NCI-H460 (cell line): ENCODE data around the gene F11R. TPM values are rescaled to one million over a fixed set of nuclear protein-coding genes. Genes with fewer than 3 reads are reported as not detected.
"Not testable (repeated sequence)": the region's sequence is repeated elsewhere in the genome, so short reads cannot be mapped to it uniquely, and the experiment has no call there.

Experiments used
- DNase-seq: peaks from one replicate; pipeline ENCODE4 v3.0.0-alpha.2; 2016; ENCODE audit warnings: low read depth; ENCODE audit errors: extremely low read depth
- total RNA-seq: library from RNA; depleted of rRNA; stranded (reverse); fragments of >200 nt; shearing (Covaris generic); gene quantifications from 2 replicates; pipeline ENCODE4 v1.2.3, GENCODE V29; 2014

The F11R gene
- total RNA-seq, 1 experiment from 2014 or later: 23.7 TPM

GRCh38 chr1:161044908-161045735 is 24.2 kb upstream of the F11R start:
- DNase-seq: peak; percentile 55

GRCh38 chr1:161044535-161044907 is 23.6 kb upstream of the F11R start:
- DNase-seq: no peak

GRCh38 chr1:161039546-161039945 is 18.6 kb upstream of the F11R start:
- no peak for DNase-seq

GRCh38 chr1:161039154-161039545 is 18.2 kb upstream of the F11R start:
- no peak for DNase-seq

- no peak for DNase-seq
Observed at GRCh38 chr1:161038523-161039153, 17.7 kb upstream of the F11R start, which contains the start of gene TSTD1. TSS of gene TSTD1 (minus strand) at chr1:161038964. CDS start at chr1:161038889, 75 bp downstream.

- DNase-seq: no peak
Observed at GRCh38 chr1:161037661-161038522, 16.9 kb upstream of the F11R start.

GRCh38 chr1:161033751-161034150 is 12.8 kb upstream of the F11R start:
- DNase-seq: no peak

GRCh38 chr1:161032409-161032808 is 11.5 kb upstream of the F11R start:
- DNase-seq: no peak

GRCh38 chr1:161031874-161032273 is 10.9 kb upstream of the F11R start:
- no peak for DNase-seq

- DNase-seq: not testable (repeated sequence)
Observed at GRCh38 chr1:161029466-161029865, 8.5 kb upstream of the F11R start.

GRCh38 chr1:161026954-161027353 is 6.0 kb upstream of the F11R start:
- DNase-seq: not testable (repeated sequence)

- not testable (repeated sequence) for DNase-seq
Observed at GRCh38 chr1:161022432-161022831, 1.5 kb upstream of the F11R start.

- DNase-seq: no peak
Observed at GRCh38 chr1:161021970-161022353, 1.0 kb upstream of the F11R start.

GRCh38 chr1:161021165-161021969 is 415 bp upstream of the F11R start:
- DNase-seq: peak; percentile 76

GRCh38 chr1:161019751-161020495 is 1.0 kb downstream of the F11R start:
- no peak for DNase-seq

- DNase-seq: not testable (repeated sequence)
Observed at GRCh38 chr1:161019111-161019660, 1.8 kb downstream of the F11R start.

GRCh38 chr1:161018631-161018930 is 2.4 kb downstream of the F11R start:
- DNase-seq: no peak

GRCh38 chr1:161017756-161018630 is 3.0 kb downstream of the F11R start:
- no peak for DNase-seq
